Trophoblast cell (in vitro differentiated cells and primary cell): ENCODE results near the gene IL1RN.

Experiments
- DNase-seq, 2 donors: peaks; one replicate each; pipeline ENCODE4 v3.0.0-alpha.2; 2016
- H2AFZ ChIP-seq: 2 replicates; pipeline ENCODE4 v1.6.1; 2013; ENCODE audit warnings: low read length, moderate library complexity, mild to moderate bottlenecking; ENCODE audit not compliant: insufficient read depth, poor library complexity
- H2AK5ac ChIP-seq: 2 replicates; pipeline ENCODE4 v1.6.1; 2013; ENCODE audit warnings: mild to moderate bottlenecking, low read length
- H2BK120ac ChIP-seq: 2 replicates; pipeline ENCODE4 v1.6.1; 2013; ENCODE audit warnings: low read length, mild to moderate bottlenecking, moderate library complexity; ENCODE audit not compliant: insufficient read depth, poor library complexity
- H2BK12ac ChIP-seq: 2 replicates; pipeline ENCODE4 v1.6.1; 2013; ENCODE audit warnings: mild to moderate bottlenecking, low read length, moderate library complexity
- H2BK5ac ChIP-seq: 2 replicates; pipeline ENCODE4 v1.6.1; 2013; ENCODE audit warnings: low read length, low read depth, moderate library complexity, mild to moderate bottlenecking; ENCODE audit not compliant: poor library complexity
- H3K14ac ChIP-seq: 2 replicates; pipeline ENCODE4 v1.6.1; 2013; ENCODE audit warnings: mild to moderate bottlenecking, low read length
- H3K18ac ChIP-seq: 2 replicates; pipeline ENCODE4 v1.6.1; 2013; ENCODE audit warnings: mild to moderate bottlenecking, low read length
- H3K23ac ChIP-seq: 2 replicates; pipeline ENCODE4 v1.6.1; 2013; ENCODE audit warnings: low read length
- H3K27ac ChIP-seq: 2 replicates; pipeline ENCODE4 v1.5.1; 2013; ENCODE audit warnings: low read depth, mild to moderate bottlenecking, inconsistent platforms, low read length, moderate library complexity
- H3K27me3 ChIP-seq: 2 replicates; pipeline ENCODE4 v1.6.1; 2013; ENCODE audit warnings: inconsistent platforms, mild to moderate bottlenecking, low read length, moderate library complexity; ENCODE audit not compliant: insufficient read depth
- H3K36me3 ChIP-seq, 2 experiments: 1 replicate in 1 of 2; 2 replicates in 1 of 2; pipeline ENCODE4 v1.6.1; 2013; ENCODE audit warnings: low read length in 2 of 2, mild to moderate bottlenecking in 2 of 2, moderate library complexity in 1 of 2; ENCODE audit not compliant: insufficient read depth in 2 of 2, control insufficient read depth in 1 of 2
- H3K4ac ChIP-seq: 2 replicates; pipeline ENCODE4 v1.6.1; 2013; ENCODE audit warnings: low read depth, mild to moderate bottlenecking, low read length, moderate library complexity
- H3K4me1 ChIP-seq, 2 experiments: 1 replicate in 1 of 2; 2 replicates in 1 of 2; pipeline ENCODE4 v1.6.1; 2013; ENCODE audit warnings: low read length in 2 of 2, mild to moderate bottlenecking in 2 of 2, moderate library complexity in 1 of 2; ENCODE audit not compliant: insufficient read depth in 2 of 2, control insufficient read depth in 1 of 2
- H3K4me2 ChIP-seq: 2 replicates; pipeline ENCODE4 v1.6.1; 2013; ENCODE audit warnings: inconsistent platforms, mild to moderate bottlenecking, low read length, moderate library complexity
- H3K4me3 ChIP-seq: 2 replicates; pipeline ENCODE4 v1.5.1; 2013; ENCODE audit warnings: mild to moderate bottlenecking, low read depth, low read length, inconsistent platforms
- H3K79me1 ChIP-seq: one replicate; pipeline ENCODE4 v1.6.1; 2013; ENCODE audit warnings: low read length
- H3K79me2 ChIP-seq: 2 replicates; pipeline ENCODE4 v1.6.1; 2013; ENCODE audit warnings: low read length, mild to moderate bottlenecking; ENCODE audit not compliant: control insufficient read depth, insufficient read depth, poor library complexity
- H3K9ac ChIP-seq: 2 replicates; pipeline ENCODE4 v1.6.1; 2013; ENCODE audit warnings: mild to moderate bottlenecking, low read length
- H3K9me3 ChIP-seq: 2 replicates; pipeline ENCODE4 v1.6.1; 2013; ENCODE audit warnings: low read depth, mild to moderate bottlenecking, control low read depth, inconsistent platforms, low read length; ENCODE audit not compliant: insufficient read depth
- H4K12ac ChIP-seq: 2 replicates; pipeline ENCODE4 v1.6.1; 2013; ENCODE audit warnings: low read depth, mild to moderate bottlenecking, low read length, moderate library complexity
- H4K8ac ChIP-seq: 2 replicates; pipeline ENCODE4 v1.6.1; 2013; ENCODE audit warnings: low read depth, mild to moderate bottlenecking, low read length, moderate library complexity
- H4K91ac ChIP-seq: one replicate; pipeline ENCODE4 v1.6.1; 2013; ENCODE audit warnings: low read depth, mild to moderate bottlenecking, low read length, moderate library complexity
- WGBS: extraction: QIAGEN DNeasy Blood & Tissue Kit; methylation state at CpG from one replicate; pipeline ENCODE4 v1.1.7; 2013; ENCODE audit warnings: missing lambda C conversion rate; ENCODE audit not compliant: insufficient read length, insufficient coverage; ENCODE audit errors: extremely low coverage; 5-methylcytosine and 5-hydroxymethylcytosine counted together

Gene IL1RN

DNA sequence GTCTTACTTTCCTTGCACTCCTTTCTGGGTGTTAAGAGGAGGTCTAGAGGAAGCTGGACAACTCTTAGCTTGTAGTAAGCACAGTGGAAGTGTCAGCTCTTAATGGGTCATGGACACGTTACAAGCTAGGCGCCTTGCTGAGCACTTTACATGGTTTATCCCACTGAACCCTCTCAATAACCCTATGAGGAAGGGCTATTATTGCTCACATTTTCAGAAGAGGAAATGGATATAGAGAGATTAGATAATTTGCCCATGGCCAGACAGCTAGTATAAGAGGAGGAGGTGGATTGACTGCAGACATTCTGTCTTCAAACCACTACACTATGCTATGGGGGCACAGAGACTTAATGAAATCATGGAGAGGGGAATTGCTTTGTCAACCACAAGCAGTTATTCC is 8.3 kb upstream of the IL1RN start:
- no peak overlapping the region for H3K9ac ChIP-seq
- no peak overlapping the region for H2AK5ac ChIP-seq
- H3K14ac ChIP-seq = no peak overlapping the region
- H2BK5ac ChIP-seq = no peak overlapping the region
- H3K36me3 ChIP-seq = no peaks in the 10 kb centered on the region
- no peak overlapping the region for H4K91ac ChIP-seq
- no peak overlapping the region for H2BK12ac ChIP-seq
- H3K27me3 ChIP-seq = no peaks in the 10 kb centered on the region
- H2BK120ac ChIP-seq = no peak overlapping the region
- no CpG with 5 or more reads among the region's 2 CpGs for WGBS
- no peaks in the 10 kb centered on the region for H3K79me1 ChIP-seq
- no peak overlapping the region for H4K12ac ChIP-seq
- H3K27ac ChIP-seq = no peak overlapping the region
- H3K79me2 ChIP-seq = no peaks in the 10 kb centered on the region
- no peak overlapping the region for H2AFZ ChIP-seq
- H3K23ac ChIP-seq = no peak overlapping the region
- no peak overlapping the region for H3K4me3 ChIP-seq
- H3K4ac ChIP-seq = no peak overlapping the region
- H3K9me3 ChIP-seq = peaks cover 2% of the 10 kb centered on the region
- DNase-seq = no peak
- H3K4me1 ChIP-seq = peaks cover 5 to 7% of the 10 kb centered on the region in 2 experiments
- H3K4me2 ChIP-seq = no peak overlapping the region
- no peak overlapping the region for H3K18ac ChIP-seq
- no peak overlapping the region for H4K8ac ChIP-seq

DNA sequence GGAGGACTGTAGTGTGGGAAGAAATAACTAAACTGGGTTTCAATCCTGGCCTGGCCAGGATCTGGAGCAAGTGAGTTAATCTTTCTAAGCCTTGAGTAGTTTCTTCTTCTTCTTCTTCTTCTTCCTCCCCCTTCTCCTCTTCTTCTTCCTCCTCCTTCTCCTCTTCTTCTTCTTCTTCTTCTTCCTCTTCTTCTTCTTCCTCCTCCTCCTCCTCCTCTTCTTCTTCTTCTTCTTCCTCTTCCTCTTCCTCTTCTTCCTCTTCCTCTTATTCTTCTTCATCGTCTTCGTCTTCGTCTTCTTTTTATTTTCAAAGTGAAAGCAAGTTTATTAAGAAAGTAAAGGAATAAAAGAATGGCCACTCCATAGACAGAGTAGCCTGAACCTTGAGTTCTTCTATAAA is 6.5 kb upstream of the IL1RN start:
- H2AK5ac ChIP-seq = no peak overlapping the region
- H3K79me1 ChIP-seq = no peaks in the 10 kb centered on the region
- H3K4me2 ChIP-seq = no peak overlapping the region
- no peaks in the 10 kb centered on the region for H3K79me2 ChIP-seq
- H3K27ac ChIP-seq = no peak overlapping the region
- H2BK5ac ChIP-seq = no peak overlapping the region
- H2BK12ac ChIP-seq = no peak overlapping the region
- no peak overlapping the region for H2AFZ ChIP-seq
- H3K36me3 ChIP-seq = no peaks in the 10 kb centered on the region
- H3K4ac ChIP-seq = no peak overlapping the region
- H3K9me3 ChIP-seq = peaks cover 2% of the 10 kb centered on the region
- H3K9ac ChIP-seq = no peak overlapping the region
- H4K12ac ChIP-seq = no peak overlapping the region
- no peak for DNase-seq
- 75% methylated on average over 2 of the region's 3 CpGs for WGBS
- H3K23ac ChIP-seq = no peak overlapping the region
- H3K27me3 ChIP-seq = no peaks in the 10 kb centered on the region
- no peak overlapping the region for H4K91ac ChIP-seq
- no peak overlapping the region for H3K14ac ChIP-seq
- H4K8ac ChIP-seq = no peak overlapping the region
- no peak overlapping the region for H3K18ac ChIP-seq
- H2BK120ac ChIP-seq = no peak overlapping the region
- H3K4me1 ChIP-seq = peaks cover 5 to 7% of the 10 kb centered on the region in 2 experiments
- no peak overlapping the region for H3K4me3 ChIP-seq

GRCh38 chr2:113122364-113122763 is 5.0 kb upstream of the IL1RN start:
- Histone ChIP-seq H2AK5ac (no peak overlapping the region), H3K9ac (no peak overlapping the region), H2BK12ac (no peak overlapping the region), H2BK120ac (no peak overlapping the region), H2AFZ (no peak overlapping the region), H3K79me2 (no peaks in the 10 kb centered on the region), H3K4me3 (no peak overlapping the region), H2BK5ac (no peak overlapping the region), H4K91ac (no peak overlapping the region), H3K14ac (no peak overlapping the region), H3K9me3 (no peaks in the 10 kb centered on the region), H4K8ac (no peak overlapping the region), H3K4me2 (no peak overlapping the region), H3K4ac (no peak overlapping the region), H3K23ac (no peak overlapping the region), H3K27me3 (no peaks in the 10 kb centered on the region), H3K18ac (no peak overlapping the region), H4K12ac (no peak overlapping the region), H3K79me1 (no peaks in the 10 kb centered on the region), H3K4me1 (peaks cover 5% of the 10 kb centered on the region in 2 experiments), H3K27ac (no peak overlapping the region), H3K36me3 (no peaks in the 10 kb centered on the region)
- DNase-seq = no peak
- WGBS = 100% methylated on average over 1 of the region's 4 CpGs

GRCh38 chr2:113123726-113124125 is 3.7 kb upstream of the IL1RN start:
- H2BK5ac ChIP-seq = no peak overlapping the region
- no peak overlapping the region for H3K23ac ChIP-seq
- no peaks in the 10 kb centered on the region for H3K79me1 ChIP-seq
- no peak for DNase-seq
- H3K36me3 ChIP-seq = no peaks in the 10 kb centered on the region
- no peak overlapping the region for H4K12ac ChIP-seq
- no peak overlapping the region for H3K4me2 ChIP-seq
- no CpG with 5 or more reads among the region's 3 CpGs for WGBS
- no peak overlapping the region for H2BK120ac ChIP-seq
- H3K27me3 ChIP-seq = no peaks in the 10 kb centered on the region
- no peak overlapping the region for H2AK5ac ChIP-seq
- no peak overlapping the region for H3K27ac ChIP-seq
- no peak overlapping the region for H3K9ac ChIP-seq
- no peak overlapping the region for H4K91ac ChIP-seq
- H3K4me3 ChIP-seq = no peak overlapping the region
- H4K8ac ChIP-seq = no peak overlapping the region
- H3K4me1 ChIP-seq = no peaks in the 10 kb centered on the region
- H2BK12ac ChIP-seq = no peak overlapping the region
- H3K9me3 ChIP-seq = no peaks in the 10 kb centered on the region
- no peak overlapping the region for H2AFZ ChIP-seq
- no peaks in the 10 kb centered on the region for H3K79me2 ChIP-seq
- H3K18ac ChIP-seq = no peak overlapping the region
- no peak overlapping the region for H3K4ac ChIP-seq
- no peak overlapping the region for H3K14ac ChIP-seq
